Mesodermal cell (in vitro differentiated cells): ENCODE data around the gene C1orf232.

Experiments
- H3K27ac ChIP-seq: 2 replicates; pipeline ENCODE4 v1.7.0; 2013; ENCODE audit warnings: mild to moderate bottlenecking, low read depth, low read length, moderate library complexity; ENCODE audit not compliant: severe bottlenecking
- H3K36me3 ChIP-seq: 2 replicates; pipeline ENCODE4 v1.7.1; 2013; ENCODE audit warnings: mild to moderate bottlenecking, low read length, moderate library complexity; ENCODE audit not compliant: control insufficient read depth, insufficient read depth
- H3K4me1 ChIP-seq: one replicate; pipeline ENCODE4 v1.7.1; 2013; ENCODE audit warnings: mild to moderate bottlenecking, low read length; ENCODE audit not compliant: insufficient read depth, control insufficient read depth, poor library complexity, severe bottlenecking
- H3K4me3 ChIP-seq: 2 replicates; pipeline ENCODE4 v1.7.0; 2013; ENCODE audit warnings: low read length, control low read depth, mild to moderate bottlenecking; ENCODE audit not compliant: insufficient read depth, poor library complexity, severe bottlenecking; ENCODE audit errors: extremely low read depth
- H3K9me3 ChIP-seq: 2 replicates; pipeline ENCODE4 v1.7.1; 2013; ENCODE audit warnings: mild to moderate bottlenecking, low read length, moderate library complexity; ENCODE audit not compliant: control insufficient read depth
- WGBS, 2 experiments: methylation state at CpG; one replicate each; pipeline ENCODE4 v1.1.5; 2013; ENCODE audit warnings: missing lambda C conversion rate in 2 of 2; ENCODE audit not compliant: insufficient coverage in 2 of 2; 5-methylcytosine and 5-hydroxymethylcytosine counted together

Gene C1orf232

DNA sequence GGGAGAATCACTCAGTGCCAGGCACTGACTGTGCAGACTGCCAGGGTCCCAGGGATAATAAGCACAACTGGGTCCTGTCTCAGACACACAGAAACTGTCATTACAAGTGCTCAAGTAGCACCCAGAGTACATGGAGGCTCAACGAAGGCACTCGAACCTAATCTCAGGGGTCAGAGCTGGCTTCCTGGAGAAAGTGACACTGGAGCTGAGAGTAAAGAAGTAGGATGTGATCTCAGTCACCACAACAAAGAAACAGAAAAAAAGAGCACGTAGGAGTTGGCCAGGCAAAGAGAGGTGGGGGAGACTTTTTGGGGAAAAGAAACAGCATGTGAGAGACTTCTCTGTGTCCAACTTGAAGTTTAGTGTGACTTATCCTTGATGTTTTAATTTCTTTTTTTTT is 23.0 kb upstream of the C1orf232 start:
- Histone ChIP-seq H3K36me3 (no peaks in the 10 kb centered on the region), H3K4me3 (no peak overlapping the region), H3K9me3 (no peaks in the 10 kb centered on the region), H3K27ac (no peak overlapping the region), H3K4me1 (no peaks in the 10 kb centered on the region)
- 71 to 80% methylated on average over 1 of the region's 3 CpGs for WGBS, 2 experiments

DNA sequence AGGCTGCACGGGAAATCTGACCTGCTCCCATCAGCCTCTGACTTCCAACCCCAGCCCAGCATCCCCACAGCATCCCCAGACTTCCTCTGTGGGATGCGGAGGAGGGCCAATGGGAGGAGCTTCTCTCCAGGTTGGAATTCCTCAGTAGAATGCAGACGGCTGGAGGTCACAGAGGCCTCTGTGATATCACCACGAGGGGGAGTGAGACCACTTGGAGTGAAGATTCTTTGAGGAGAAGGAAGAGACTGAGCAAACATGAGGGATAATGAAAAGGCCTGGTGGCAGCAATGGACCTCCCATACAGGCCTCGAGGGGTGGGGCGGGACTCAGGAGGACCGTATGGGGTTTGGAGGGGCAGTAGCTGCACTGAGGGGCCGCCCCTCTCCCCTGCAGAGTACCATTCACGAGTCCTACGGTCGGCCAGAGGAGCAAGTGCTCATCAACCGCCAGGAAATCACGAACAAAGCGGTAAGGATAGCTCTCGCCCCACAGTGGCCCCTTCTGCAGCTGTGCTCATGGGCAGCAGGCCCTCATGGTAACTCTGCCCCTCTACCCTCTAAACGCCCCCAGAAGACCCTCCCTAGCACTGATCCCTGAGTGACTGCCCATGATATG is 21.7 kb upstream of the C1orf232 start, which contains the start of gene CATSPER4:
Gene CATSPER4, plus strand, starts transcription at position 230 of the 615 bp plus-strand sequence. Its CDS starts 26 bp downstream, at position 256.
- Histone ChIP-seq H3K36me3 (no peaks in the 10 kb centered on the region), H3K27ac (no peak within 1 kb of the TSS), H3K9me3 (no peaks in the 10 kb centered on the region), H3K4me3 (no peak within 1 kb of the TSS), H3K4me1 (no peaks in the 10 kb centered on the region)
- 27 to 38% methylated on average over 7 to 15 of the region's 16 CpGs for WGBS, 2 experiments

DNA sequence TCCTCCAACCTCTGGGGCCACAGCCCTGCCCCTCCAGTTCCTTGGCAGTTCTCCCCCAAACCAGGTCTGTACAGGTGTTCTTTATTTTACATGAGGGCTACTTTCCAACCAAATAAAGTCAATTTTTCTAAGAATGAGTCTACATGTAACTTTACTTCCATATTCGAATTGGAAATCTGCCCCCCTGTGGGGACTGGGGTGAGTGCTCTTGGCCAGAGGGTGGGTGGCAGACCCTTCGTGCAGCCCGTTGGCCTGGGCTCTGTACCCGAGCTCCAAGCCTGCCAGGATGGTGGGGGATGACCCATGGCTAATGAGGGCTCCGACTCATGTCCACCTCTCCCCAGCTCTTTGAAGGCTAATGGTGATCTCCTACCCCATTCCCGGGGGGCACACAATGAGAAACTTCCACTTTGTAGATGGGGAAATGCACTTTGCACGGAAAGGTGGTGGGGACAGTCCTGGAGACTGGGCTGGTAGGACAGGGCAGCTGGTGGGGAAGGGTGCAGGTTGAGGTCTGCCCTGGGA is 21.1 kb upstream of the C1orf232 start:
- 89 to 93% methylated on average over 3 to 4 of the region's 7 CpGs for WGBS, 2 experiments
- no peak overlapping the region for H3K27ac ChIP-seq
- H3K36me3 ChIP-seq, result no peaks in the 10 kb centered on the region
- H3K9me3 ChIP-seq, result no peaks in the 10 kb centered on the region
- H3K4me1 ChIP-seq, result no peaks in the 10 kb centered on the region
- H3K4me3 ChIP-seq, result no peak overlapping the region

- 93 to 96% methylated on average over 3 to 5 of the region's 6 CpGs for WGBS, 2 experiments
Measured at GRCh38 chr1:26189331-26189730, 20.6 kb upstream of the C1orf232 start.

GRCh38 chr1:26188477-26188876 is 19.7 kb upstream of the C1orf232 start:
- Histone ChIP-seq H3K4me3 (no peak overlapping the region), H3K9me3 (no peaks in the 10 kb centered on the region), H3K27ac (no peak overlapping the region), H3K4me1 (no peaks in the 10 kb centered on the region), H3K36me3 (no peaks in the 10 kb centered on the region)
- WGBS, 2 experiments, result 89 to 92% methylated on average over 3 to 4 of the region's 8 CpGs

More at GRCh38 chr1:26189331-26189730, 20.6 kb upstream of the C1orf232 start:
- Histone ChIP-seq H3K4me3 (no peak overlapping the region), H3K9me3 (no peaks in the 10 kb centered on the region), H3K27ac (no peak overlapping the region), H3K36me3 (no peaks in the 10 kb centered on the region), H3K4me1 (no peaks in the 10 kb centered on the region)

DNA sequence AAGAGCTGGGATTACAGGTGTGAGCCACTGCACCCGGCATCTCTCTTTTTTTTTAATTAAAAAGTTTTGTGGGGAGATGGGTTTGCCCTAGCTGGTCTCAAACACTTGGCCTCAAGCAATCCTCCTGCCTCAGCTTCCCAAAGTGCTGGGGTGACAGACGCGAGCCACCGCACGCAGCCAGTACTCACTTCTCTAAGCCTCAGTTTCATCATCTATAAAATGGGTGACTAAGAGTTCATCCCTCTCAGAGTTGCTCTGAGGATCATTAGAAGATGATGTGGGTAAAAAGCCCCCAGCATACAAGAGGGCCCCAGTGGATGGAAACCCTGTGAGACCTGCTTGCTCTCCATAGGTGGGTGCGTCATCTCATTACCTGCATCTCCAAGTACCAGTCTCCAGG is 19.1 kb upstream of the C1orf232 start:
- Histone ChIP-seq H3K4me3 (no peak overlapping the region), H3K27ac (no peak overlapping the region), H3K9me3 (no peaks in the 10 kb centered on the region), H3K4me1 (no peaks in the 10 kb centered on the region), H3K36me3 (no peaks in the 10 kb centered on the region)
- 100% methylated on average over 2 of the region's 6 CpGs for WGBS, 2 experiments

DNA sequence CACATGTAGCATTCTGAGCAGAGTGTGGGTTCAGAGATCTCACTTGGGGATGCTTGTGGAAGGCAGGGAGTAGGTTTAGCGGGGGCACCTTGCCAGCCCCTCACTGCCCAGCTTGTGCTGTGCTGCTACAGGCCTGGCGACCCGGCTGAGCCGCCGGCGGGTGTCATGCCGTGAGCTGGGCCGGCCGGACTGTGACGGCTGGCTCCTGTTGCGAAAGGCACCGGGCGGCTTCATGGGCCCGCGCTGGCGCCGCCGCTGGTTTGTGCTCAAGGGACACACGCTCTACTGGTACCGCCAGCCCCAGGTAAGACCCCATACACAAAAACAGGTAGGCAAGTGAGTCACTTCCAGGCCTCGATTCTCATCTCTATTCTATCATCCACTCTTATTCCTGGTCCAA is 16.1 kb upstream of the C1orf232 start:
- 93 to 94% methylated on average over 11 to 20 of the region's 21 CpGs for WGBS, 2 experiments
- Histone ChIP-seq H3K36me3 (no peaks in the 10 kb centered on the region), H3K9me3 (no peaks in the 10 kb centered on the region), H3K4me1 (no peaks in the 10 kb centered on the region), H3K4me3 (no peak overlapping the region), H3K27ac (no peak overlapping the region)

- WGBS, 2 experiments, result 88 to 97% methylated on average over 4 to 7 of the region's 7 CpGs
- no peaks in the 10 kb centered on the region for H3K4me1 ChIP-seq
- H3K4me3 ChIP-seq, result no peak overlapping the region
Measured at GRCh38 chr1:26184086-26184485, 15.3 kb upstream of the C1orf232 start.

DNA sequence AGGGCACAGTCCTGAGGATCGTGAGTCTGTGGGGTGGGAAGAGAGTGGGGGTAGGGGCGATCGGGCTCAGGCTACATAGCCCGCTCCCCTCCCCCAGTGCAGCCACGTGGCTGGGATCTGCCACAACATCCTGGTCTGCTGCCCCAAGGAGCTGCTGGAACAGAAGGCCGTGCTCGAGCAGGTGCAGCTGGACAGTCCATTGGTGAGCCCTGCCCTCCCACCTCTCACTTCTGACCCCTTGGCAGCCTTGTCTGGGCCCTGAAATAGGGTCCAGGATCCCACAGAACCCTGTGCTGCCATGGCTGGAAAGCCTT is 13.6 kb upstream of the C1orf232 start:
- Histone ChIP-seq H3K4me1 (peaks cover 9% of the 10 kb centered on the region), H3K36me3 (no peaks in the 10 kb centered on the region), H3K27ac (no peak overlapping the region), H3K9me3 (no peaks in the 10 kb centered on the region), H3K4me3 (no peak overlapping the region)
- WGBS, 2 experiments, result 88 to 93% methylated on average over 3 to 7 of the region's 7 CpGs

More at GRCh38 chr1:26184086-26184485, 15.3 kb upstream of the C1orf232 start:
- H3K36me3 ChIP-seq, result no peaks in the 10 kb centered on the region
- H3K27ac ChIP-seq, result no peak overlapping the region
- H3K9me3 ChIP-seq, result no peaks in the 10 kb centered on the region

- Histone ChIP-seq H3K36me3 (no peaks in the 10 kb centered on the region), H3K4me3 (no peak overlapping the region), H3K4me1 (peaks cover 9% of the 10 kb centered on the region), H3K27ac (no peak overlapping the region), H3K9me3 (no peaks in the 10 kb centered on the region)
- 83 to 84% methylated on average over 7 to 8 of the region's 9 CpGs for WGBS, 2 experiments
Measured at GRCh38 chr1:26181586-26182382, 13.0 kb upstream of the C1orf232 start.

- peaks cover 9% of the 10 kb centered on the region for H3K4me1 ChIP-seq
- WGBS, 2 experiments, result 94% methylated on average over 2 to 3 of the region's 4 CpGs
- H3K36me3 ChIP-seq, result no peaks in the 10 kb centered on the region
- no peak overlapping the region for H3K4me3 ChIP-seq
- no peak overlapping the region for H3K27ac ChIP-seq
- no peaks in the 10 kb centered on the region for H3K9me3 ChIP-seq
Measured at GRCh38 chr1:26180010-26180506, 11.3 kb upstream of the C1orf232 start.
